ENCODE results near the gene CFAP20.

CFAP20 gene

GRCh38 chr16:58123896-58124600, 5.1 kb downstream of the CFAP20 start:
- DNase-seq: no peak

- DNase-seq: no peak
Observed at GRCh38 chr16:58121132-58121531, 8.0 kb downstream of the CFAP20 start.

- DNase-seq: no peak
Observed at GRCh38 chr16:58120234-58120633, 8.9 kb downstream of the CFAP20 start.

- DNase-seq: no peak
Observed at GRCh38 chr16:58119509-58119845, 9.7 kb downstream of the CFAP20 start.

GRCh38 chr16:58118801-58119508, 10.2 kb downstream of the CFAP20 start:
- no peak for DNase-seq

GRCh38 chr16:58116529-58116928, 12.7 kb downstream of the CFAP20 start:
- no peak for DNase-seq

GRCh38 chr16:58116081-58116480, 13.1 kb downstream of the CFAP20 start:
- no peak for DNase-seq

- DNase-seq: no peak
Observed at GRCh38 chr16:58114827-58115825, 14.1 kb downstream of the CFAP20 start.

- DNase-seq: no peak
Observed at GRCh38 chr16:58111302-58111627, 17.9 kb downstream of the CFAP20 start.

- DNase-seq: no peak
Observed at GRCh38 chr16:58110571-58111301, 18.4 kb downstream of the CFAP20 start.

GRCh38 chr16:58109881-58110280, 19.3 kb downstream of the CFAP20 start:
- DNase-seq: no peak

GRCh38 chr16:58109330-58109729, 19.9 kb downstream of the CFAP20 start:
- DNase-seq: no peak

GRCh38 chr16:58107709-58108108, 21.5 kb downstream of the CFAP20 start:
- no peak for DNase-seq

- no peak for DNase-seq
Observed at GRCh38 chr16:58107228-58107627, 22.0 kb downstream of the CFAP20 start.

- no peak for DNase-seq
Observed at GRCh38 chr16:58105631-58106030, 23.6 kb downstream of the CFAP20 start.

- no peak for DNase-seq
Observed at GRCh38 chr16:58102665-58103392, 26.4 kb downstream of the CFAP20 start.

- DNase-seq: no peak
Observed at GRCh38 chr16:58099956-58100300, 29.3 kb downstream of the CFAP20 start.

- no peak for DNase-seq
Observed at GRCh38 chr16:58099097-58099955, 29.9 kb downstream of the CFAP20 start.

GRCh38 chr16:58098207-58099096, 30.7 kb downstream of the CFAP20 start:
- DNase-seq: no peak

GRCh38 chr16:58096249-58096648, 32.9 kb downstream of the CFAP20 start:
- no peak for DNase-seq
